ENCODE data around the gene RPS25. TPM values are rescaled to one million over a fixed set of nuclear protein-coding genes. Genes with fewer than 3 reads are reported as not detected.

Gene RPS25
- total RNA-seq, 1 experiment from 2014 or later: 1,450 TPM

Small RNA genes within 50 kb of the gene (microRNA-seq; reads per million reads assigned to microRNA genes)
- gene MIR3656 (ENCODE audit: borderline microRNAs expressed): not detected

Other genes with a start within 250 kb of the RPS25 start
- gene DDX6, start 227.2 kb downstream of the RPS25 start, total RNA-seq (2021): 221 and 222 TPM in 2 replicates
- 0.07 and 0.11 TPM in 2 replicates for gene CXCR5, start 134.5 kb downstream of the RPS25 start, total RNA-seq (2021)
- 74.9 and 78.4 TPM in 2 replicates for gene BCL9L, start 92.4 kb downstream of the RPS25 start, total RNA-seq (2021)
- gene UPK2, start 62.0 kb downstream of the RPS25 start, total RNA-seq (2021): 0.24 and 0.33 TPM in 2 replicates
- not detected in 2 replicates for gene FOXR1, start 46.6 kb downstream of the RPS25 start, total RNA-seq (2021)
- gene CENATAC, start 20.2 kb downstream of the RPS25 start, total RNA-seq (2021): 51.2 and 55.2 TPM in 2 replicates
- 82.8 TPM in 2 replicates for gene TRAPPC4, start 423 bp upstream of the RPS25 start, total RNA-seq (2021)
- gene SLC37A4, start 12.5 kb upstream of the RPS25 start, total RNA-seq (2021): 41.0 and 42.0 TPM in 2 replicates
- 228 and 234 TPM in 2 replicates for gene HYOU1, start 38.9 kb upstream of the RPS25 start, total RNA-seq (2021)
- gene VPS11, start 49.5 kb upstream of the RPS25 start, total RNA-seq (2021): 17.5 and 18.6 TPM in 2 replicates
- gene HMBS, start 66.5 kb upstream of the RPS25 start, total RNA-seq (2021): 57.2 and 57.7 TPM in 2 replicates
- gene DPAGT1, start 83.5 kb upstream of the RPS25 start, total RNA-seq (2021): 43.6 and 44.5 TPM in 2 replicates
- 5.5 and 5.6 TPM in 2 replicates for gene C2CD2L, start 89.0 kb upstream of the RPS25 start, total RNA-seq (2021)
- 42.1 and 42.4 TPM in 2 replicates for gene HINFP, start 103.2 kb upstream of the RPS25 start, total RNA-seq (2021)
- gene ABCG4, start 130.7 kb upstream of the RPS25 start, total RNA-seq (2021): 0.68 and 1.2 TPM in 2 replicates
- gene NLRX1, start 150.4 kb upstream of the RPS25 start, total RNA-seq (2021): 17.2 and 18.2 TPM in 2 replicates
- 0.39 TPM in 1 of 2 replicates, not detected in the other for gene NHERF4, start 167.1 kb upstream of the RPS25 start, total RNA-seq (2021)
- gene CBL, start 188.0 kb upstream of the RPS25 start, total RNA-seq (2021): 52.1 and 56.4 TPM in 2 replicates